Common myeloid progenitor, CD34-positive (primary cell): ENCODE measurements around the gene ZNF534.
"Not testable (repeated sequence)": the region's sequence is repeated elsewhere in the genome, so short reads cannot be mapped to it uniquely, and the experiment has no call there.

Experiments used
- CTCF ChIA-PET: fragments of 350-600 bp; sonication (Branson Sonifier 250); formaldehyde crosslinking; loops from one replicate; lab custom pipeline; 2021; ENCODE audit warnings: antibody characterized with exemption; lab: Charles Lee
- POLR2A ChIA-PET: fragments of 350-600 bp; sonication (Branson Sonifier 250); formaldehyde crosslinking; loops from one replicate; lab custom pipeline; 2021; ENCODE audit warnings: antibody characterized with exemption; lab: Charles Lee
- DNase-seq, 3 donors: peaks; one replicate each; pipeline versions ENCODE4 v3.0.0 to v3.0.0-alpha.2; 2013
- H3K27ac ChIP-seq, 2 experiments: 1 replicate in 1 of 2; 2 replicates in 1 of 2; pipeline ENCODE4 v1.7.0; 2013; ENCODE audit warnings: inconsistent platforms in 2 of 2, low read length in 2 of 2, mild to moderate bottlenecking in 2 of 2, low read depth in 1 of 2, moderate library complexity in 1 of 2; ENCODE audit not compliant: severe bottlenecking in 2 of 2, insufficient read depth in 1 of 2, poor library complexity in 1 of 2
- H3K27me3 ChIP-seq, 5 experiments: replicated peaks in 2 of 5; 1 replicate in 3 of 5; 2 replicates in 2 of 5; pipeline versions ENCODE4 v1.6.1 to v1.7.0; 2013; ENCODE audit warnings: low read length in 4 of 5, mild to moderate bottlenecking in 2 of 5, moderate library complexity in 2 of 5, inconsistent platforms in 1 of 5; ENCODE audit not compliant: insufficient read depth in 5 of 5, control insufficient read depth in 4 of 5
- H3K36me3 ChIP-seq, 4 experiments: 1 replicate in 2 of 4; 2 replicates in 2 of 4; pipeline versions ENCODE4 v1.6.1 to v1.7.0; 2013; ENCODE audit warnings: low read length in 3 of 4, control low read depth in 1 of 4, mild to moderate bottlenecking in 1 of 4; ENCODE audit not compliant: control insufficient read depth in 4 of 4, insufficient read depth in 4 of 4
- H3K4me1 ChIP-seq, 4 experiments: 1 replicate in 3 of 4; 2 replicates in 1 of 4; pipeline versions ENCODE4 v1.6.1 to v1.7.1; 2013; ENCODE audit warnings: low read length in 3 of 4, mild to moderate bottlenecking in 3 of 4, control low read depth in 1 of 4, inconsistent platforms in 1 of 4, moderate library complexity in 1 of 4; ENCODE audit not compliant: control insufficient read depth in 4 of 4, insufficient read depth in 4 of 4; ENCODE audit errors: control extremely low read depth in 1 of 4
- H3K4me3 ChIP-seq, 7 experiments: 1 replicate in 4 of 7; 2 replicates in 3 of 7; pipeline versions ENCODE4 v1.5.1 to v1.7.0; 2013; ENCODE audit warnings: mild to moderate bottlenecking in 7 of 7, low read length in 6 of 7, moderate library complexity in 6 of 7, inconsistent platforms in 2 of 7, low read depth in 2 of 7, control low read depth in 1 of 7; ENCODE audit not compliant: insufficient read depth in 4 of 7, control insufficient read depth in 1 of 7; ENCODE audit errors: extremely low read depth in 1 of 7
- H3K9me3 ChIP-seq, 5 experiments: 1 replicate in 4 of 5; 2 replicates in 1 of 5; pipeline versions ENCODE4 v1.6.1 to v1.7.1; 2013; ENCODE audit warnings: low read length in 4 of 5, mild to moderate bottlenecking in 2 of 5, inconsistent platforms in 1 of 5, low read depth in 1 of 5, moderate library complexity in 1 of 5; ENCODE audit not compliant: control insufficient read depth in 4 of 5, insufficient read depth in 2 of 5; ENCODE audit errors: control extremely low read depth in 1 of 5
- WGBS: methylation state at CpG from one replicate; pipeline ENCODE4 v1.1.5; 2013; ENCODE audit not compliant: insufficient coverage; 5-methylcytosine and 5-hydroxymethylcytosine counted together

The ZNF534 gene

GRCh38 chr19:52498571-52498970, 69.6 kb downstream of the ZNF534 start:
- POLR2A ChIA-PET: no interaction called here

DNA sequence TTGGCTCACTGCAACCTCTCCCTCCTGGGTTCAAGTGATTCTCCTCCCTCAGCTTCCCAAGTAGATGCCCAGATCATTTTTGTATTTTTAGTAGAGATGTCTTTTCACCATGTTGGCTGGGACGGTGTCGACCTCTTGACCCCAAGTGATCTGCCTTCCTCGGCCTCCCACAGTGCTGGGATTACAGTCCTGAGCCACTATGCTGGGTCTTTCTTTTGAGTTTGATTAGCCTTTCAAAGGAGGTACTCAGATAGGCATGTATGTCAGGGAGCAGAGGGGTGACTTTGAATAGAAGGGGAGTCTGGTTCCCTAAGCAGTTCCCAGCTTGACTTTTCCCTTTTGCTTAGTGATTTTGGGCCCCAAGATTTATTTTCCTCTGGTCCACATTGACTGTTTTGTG, 71.5 kb downstream of the ZNF534 start:
- WGBS: 83% methylated on average over 3 of the region's 3 CpGs
- CTCF ChIA-PET, H3K4me1 ChIP-seq: not testable (repeated sequence)

More at GRCh38 chr19:52498571-52498970, 69.6 kb downstream of the ZNF534 start:
- peaks cover 0 to 11% (median 0%) of the 10 kb centered on the region in 4 experiments for H3K36me3 ChIP-seq
- no peak overlapping the region for H3K27ac ChIP-seq
- CTCF ChIA-PET: no interaction called here
- no peaks in the 10 kb centered on the region for H3K4me1 ChIP-seq
- DNase-seq: no peak
- H3K4me3 ChIP-seq: no peak overlapping the region
- WGBS: 100% methylated on average over 4 of the region's 8 CpGs
- peaks cover 3 to 56% (median 26%) of the 10 kb centered on the region in 5 experiments for H3K9me3 ChIP-seq
- no peaks in the 10 kb centered on the region for H3K27me3 ChIP-seq

GRCh38 chr19:52500991-52501390, 72.0 kb downstream of the ZNF534 start:
- WGBS: 96% methylated on average over 11 of the region's 12 CpGs
- Histone ChIP-seq H3K9me3 (peaks cover 3 to 66% (median 27%) of the 10 kb centered on the region in 5 experiments), H3K36me3 (peaks cover 0 to 14% (median 0%) of the 10 kb centered on the region in 4 experiments)
- DNase-seq, CTCF ChIA-PET, H3K4me1 ChIP-seq, H3K27me3 ChIP-seq, POLR2A ChIA-PET, H3K27ac ChIP-seq, H3K4me3 ChIP-seq: not testable (repeated sequence)

More for the DNA sequence above, 71.5 kb downstream of the ZNF534 start:
- H3K27me3 ChIP-seq, H3K27ac ChIP-seq, DNase-seq, H3K4me3 ChIP-seq, POLR2A ChIA-PET: not testable (repeated sequence)
- H3K9me3 ChIP-seq: peaks cover 3 to 61% (median 24%) of the 10 kb centered on the region in 5 experiments
- H3K36me3 ChIP-seq: peaks cover 0 to 11% (median 0%) of the 10 kb centered on the region in 4 experiments
